GM12878 (cell line): Measurements from ENCODE around the gene GINS1. TPM values are rescaled to one million over a fixed set of nuclear protein-coding genes. Genes with fewer than 3 reads are reported as not detected.

Source experiments
- ATAC-seq: fragments of 200-7000 bp; cut with Tn5 transposase; 3 replicates; pipeline ENCODE4 v1.9.1; 2020; ENCODE audit warnings: mild to moderate bottlenecking, moderate library complexity
- BruUV-seq: library from RNA; stranded (reverse); fragments of 400-500 nt; replicated peaks from 2 replicates; lab custom pipeline; 2021; lab: Mats Ljungman, UMichigan
- CTCF ChIA-PET: fragments of 300-600 bp; sonication (Branson Sonifier 250); formaldehyde crosslinking; extraction: SDS; loops from one replicate; lab custom pipeline; 2021; ENCODE audit warnings: inconsistent platforms; lab: Yijun Ruan, JAX
- POLR2A ChIA-PET: fragments of 350-600 bp; formaldehyde crosslinking; extraction: SDS; loops from one replicate; lab custom pipeline; 2021; ENCODE audit warnings: inconsistent platforms; lab: Charles Lee
- RAD21 ChIA-PET: fragments of 300-600 bp; sonication (Branson Sonifier 250); formaldehyde crosslinking; loops from one replicate; lab custom pipeline; 2023; ENCODE audit warnings: antibody characterized with exemption; ENCODE audit not compliant: unreplicated experiment; lab: Charles Lee
- SMC1A ChIA-PET: fragments of 300-600 bp; sonication (Branson Sonifier 250); formaldehyde crosslinking; loops from one replicate; lab custom pipeline; 2023; ENCODE audit not compliant: unreplicated experiment, uncharacterized antibody; lab: Charles Lee
- DNase-seq: peaks from one replicate; pipeline ENCODE4 v3.0.0-alpha.2; 2011; ENCODE audit warnings: low read depth, low spot score
- FAIRE-seq: peaks from 3 replicates; lab custom pipeline; 2011; peaks lifted over from hg19 to GRCh38; lab: Jason Lieb, UNC
- H2AFZ ChIP-seq: 2 replicates; pipeline ENCODE4 v1.6.0; 2011; ENCODE audit warnings: low read depth, low read length, control low read depth; ENCODE audit not compliant: control insufficient read depth
- H3K27ac ChIP-seq: 2 replicates; pipeline ENCODE4 v1.5.1; 2011; ENCODE audit warnings: control low read depth; ENCODE audit not compliant: control insufficient read depth, insufficient read depth
- H3K27me3 ChIP-seq, 2 experiments: replicated peaks in 1 of 2; 2 replicates each; pipeline versions ENCODE4 v1.6.0 to v1.6.1; 2011; ENCODE audit warnings: low read length in 1 of 2; ENCODE audit not compliant: control insufficient read depth in 2 of 2, insufficient read depth in 2 of 2
- H3K36me3 ChIP-seq, 2 experiments: 2 replicates each; pipeline ENCODE4 v1.5.1; 2011; ENCODE audit warnings: low read length in 1 of 2; ENCODE audit not compliant: control insufficient read depth in 2 of 2, insufficient read depth in 2 of 2
- H3K4me1 ChIP-seq: 2 replicates; pipeline ENCODE4 v1.6.1; 2011; ENCODE audit warnings: mild to moderate bottlenecking, low read length, moderate library complexity, mixed read lengths; ENCODE audit not compliant: control insufficient read depth, insufficient read depth
- H3K4me2 ChIP-seq: 2 replicates; pipeline ENCODE4 v1.6.0; 2011; ENCODE audit warnings: control low read depth; ENCODE audit not compliant: control insufficient read depth, insufficient read depth
- H3K4me3 ChIP-seq: fragments of 200-600 bp; sonication (generic); 2 replicates; pipeline ENCODE4 v1.5.1; 2016
- H3K79me2 ChIP-seq: 2 replicates; pipeline ENCODE4 v1.6.0; 2011; ENCODE audit warnings: low read length; ENCODE audit not compliant: control insufficient read depth, insufficient read depth
- H3K9ac ChIP-seq: 2 replicates; pipeline ENCODE4 v1.8.0; 2011; ENCODE audit warnings: low read length, control low read depth, mixed read lengths; ENCODE audit not compliant: control insufficient read depth, insufficient read depth
- H3K9me3 ChIP-seq: replicated peaks from 3 replicates; pipeline ENCODE4 v1.5.1; 2011; ENCODE audit warnings: mild to moderate bottlenecking, low read length; ENCODE audit not compliant: control insufficient read depth, insufficient read depth
- H4K20me1 ChIP-seq: 2 replicates; pipeline ENCODE4 v1.6.0; 2011; ENCODE audit not compliant: control insufficient read depth, insufficient read depth
- SPI1 ChIP-seq: IDR thresholded peaks from 2 replicates; pipeline ENCODE4 v1.6.1; 2011; ENCODE audit warnings: low read depth, mild to moderate bottlenecking, low read length, moderate library complexity, borderline replicate concordance; ENCODE audit not compliant: insufficient read depth
- ZBTB11 ChIP-seq: fragments of 450-650 bp; formaldehyde crosslinking; IDR thresholded peaks from 2 replicates; pipeline ENCODE4 v1.5.0; 2022; ENCODE audit warnings: mild to moderate bottlenecking, missing genetic modification characterization
- WGBS: methylation state at CpG from one replicate; pipeline ENCODE4 v1.1.6; 2016; ENCODE audit warnings: low lambda C conversion rate; ENCODE audit not compliant: insufficient replicate concordance, insufficient coverage; ENCODE audit errors: missing lambda C conversion rate; 5-methylcytosine and 5-hydroxymethylcytosine counted together
- in situ Hi-C: fragments of 300-500 bp; cut with MboI; formaldehyde crosslinking; loops from 9 replicates; pipeline ENCODE4 v1.14.3; 2018; ENCODE audit warnings: mixed read lengths
- intact Hi-C: fragments of 100-400 bp; cut with micrococcal nuclease; formaldehyde crosslinking; loops from one replicate; pipeline ENCODE4 v1.14.2; 2022; ENCODE audit not compliant: unreplicated experiment
- polyA plus RNA-seq, 11 experiments: library from polyadenylated mRNA; depleted of rRNA in 4 of 11; unstranded in 6 of 11; stranded (reverse) in 5 of 11; fragments of >200 nt; fragmentation: Nextera tagmentation in 4 of 11; fragmentation: Illumina TruSeq in 1 of 11; extraction: Ambion mirVana in 4 of 11; extraction: Trizol in 1 of 11; gene quantifications; 1 replicate in 1 of 11; 2 replicates in 10 of 11; pipeline versions ENCODE4 v1.2.1 to v1.2.3, GENCODE V29; 2011 to 2016; ENCODE audit warnings: inconsistent platforms in 2 of 11, missing spikeins in 2 of 11, low read depth in 1 of 11
- total RNA-seq, 4 experiments: library from RNA; depleted of rRNA in 3 of 4; stranded (reverse); fragments of >200 nt in 3 of 4; fragmentation: Illumina TruSeq in 1 of 4; extraction: Trizol in 1 of 4; gene quantifications; 2 replicates each; pipeline versions ENCODE4 v1.2.1 to v1.2.3, GENCODE V29; 2013 to 2021
- TF ChIP-seq, protein P1 (sequence below): fragments of 150-350 bp; IDR thresholded peaks from 2 replicates; pipeline ENCODE4 v1.6.1; 2014; ENCODE audit warnings: mild to moderate bottlenecking, low read depth, low read length
- TF ChIP-seq, protein P2 (sequence below): fragments of 450-650 bp; IDR thresholded peaks from 2 replicates; pipeline ENCODE4 v1.6.1; 2016; ENCODE audit warnings: mild to moderate bottlenecking
- TF ChIP-seq, protein P3 (sequence below): IDR thresholded peaks from 2 replicates; pipeline ENCODE4 v1.6.1; 2011; ENCODE audit warnings: borderline replicate concordance, low read depth, mild to moderate bottlenecking, moderate library complexity, low read length; ENCODE audit not compliant: insufficient read depth, poor library complexity, severe bottlenecking

The GINS1 gene
- total and polyA plus RNA-seq, 10 of the 15 experiments (the other 5 are each of a cell fraction or from before 2014, with no cell fraction given), result 13.0 to 44.6 (median 30.3) TPM

GRCh38 chr20:25369971-25370370, 37.5 kb upstream of the GINS1 start (continued):
- TF ChIP-seq, protein P1, sequence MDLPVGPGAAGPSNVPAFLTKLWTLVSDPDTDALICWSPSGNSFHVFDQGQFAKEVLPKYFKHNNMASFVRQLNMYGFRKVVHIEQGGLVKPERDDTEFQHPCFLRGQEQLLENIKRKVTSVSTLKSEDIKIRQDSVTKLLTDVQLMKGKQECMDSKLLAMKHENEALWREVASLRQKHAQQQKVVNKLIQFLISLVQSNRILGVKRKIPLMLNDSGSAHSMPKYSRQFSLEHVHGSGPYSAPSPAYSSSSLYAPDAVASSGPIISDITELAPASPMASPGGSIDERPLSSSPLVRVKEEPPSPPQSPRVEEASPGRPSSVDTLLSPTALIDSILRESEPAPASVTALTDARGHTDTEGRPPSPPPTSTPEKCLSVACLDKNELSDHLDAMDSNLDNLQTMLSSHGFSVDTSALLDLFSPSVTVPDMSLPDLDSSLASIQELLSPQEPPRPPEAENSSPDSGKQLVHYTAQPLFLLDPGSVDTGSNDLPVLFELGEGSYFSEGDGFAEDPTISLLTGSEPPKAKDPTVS, result no peak
- no peak for TF ChIP-seq ZBTB11 (CRISPR knock-in tag)
- TF ChIP-seq, protein P2, sequence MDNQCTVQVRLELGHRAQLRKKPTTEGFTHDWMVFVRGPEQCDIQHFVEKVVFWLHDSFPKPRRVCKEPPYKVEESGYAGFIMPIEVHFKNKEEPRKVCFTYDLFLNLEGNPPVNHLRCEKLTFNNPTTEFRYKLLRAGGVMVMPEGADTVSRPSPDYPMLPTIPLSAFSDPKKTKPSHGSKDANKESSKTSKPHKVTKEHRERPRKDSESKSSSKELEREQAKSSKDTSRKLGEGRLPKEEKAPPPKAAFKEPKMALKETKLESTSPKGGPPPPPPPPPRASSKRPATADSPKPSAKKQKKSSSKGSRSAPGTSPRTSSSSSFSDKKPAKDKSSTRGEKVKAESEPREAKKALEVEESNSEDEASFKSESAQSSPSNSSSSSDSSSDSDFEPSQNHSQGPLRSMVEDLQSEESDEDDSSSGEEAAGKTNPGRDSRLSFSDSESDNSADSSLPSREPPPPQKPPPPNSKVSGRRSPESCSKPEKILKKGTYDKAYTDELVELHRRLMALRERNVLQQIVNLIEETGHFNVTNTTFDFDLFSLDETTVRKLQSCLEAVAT, result no peak

- no peaks in the 10 kb centered on the region; the same call in 2 of the 3 replicates for H3K9me3 ChIP-seq
- FAIRE-seq, result no peak
- POLR2A ChIA-PET, result no interaction called here
Measured at GRCh38 chr20:25372584-25373336, 34.7 kb upstream of the GINS1 start.

More at GRCh38 chr20:25372584-25373336, 34.7 kb upstream of the GINS1 start:
- Histone ChIP-seq H3K9ac (no peak overlapping the region), H3K4me2 (no peak overlapping the region), H3K4me1 (peaks cover 4% of the 10 kb centered on the region; the same call in 1 of the 2 replicates), H2AFZ (no peak overlapping the region), H3K36me3 (no peaks in the 10 kb centered on the region; a peak in 1 of 4 replicates), H3K79me2 (peaks cover 21% of the 10 kb centered on the region), H3K27ac (no peak overlapping the region), H4K20me1 (no peaks in the 10 kb centered on the region; the same call in 1 of the 2 replicates), H3K4me3 (no peak overlapping the region), H3K27me3 (no peaks in the 10 kb centered on the region)
- ATAC-seq (no peak), DNase-seq (no peak)
- intact Hi-C loops, result no loop called here
- in situ Hi-C loops, result no loop called here
- 93% methylated on average over 10 of the region's 10 CpGs for WGBS
- RAD21 ChIA-PET, result no interaction called here
- no TSS peak for BruUV-seq
- SMC1A ChIA-PET, result no interaction called here
- TF ChIP-seq, protein P3, sequence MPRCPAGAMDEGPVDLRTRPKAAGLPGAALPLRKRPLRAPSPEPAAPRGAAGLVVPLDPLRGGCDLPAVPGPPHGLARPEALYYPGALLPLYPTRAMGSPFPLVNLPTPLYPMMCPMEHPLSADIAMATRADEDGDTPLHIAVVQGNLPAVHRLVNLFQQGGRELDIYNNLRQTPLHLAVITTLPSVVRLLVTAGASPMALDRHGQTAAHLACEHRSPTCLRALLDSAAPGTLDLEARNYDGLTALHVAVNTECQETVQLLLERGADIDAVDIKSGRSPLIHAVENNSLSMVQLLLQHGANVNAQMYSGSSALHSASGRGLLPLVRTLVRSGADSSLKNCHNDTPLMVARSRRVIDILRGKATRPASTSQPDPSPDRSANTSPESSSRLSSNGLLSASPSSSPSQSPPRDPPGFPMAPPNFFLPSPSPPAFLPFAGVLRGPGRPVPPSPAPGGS, result peak; percentile 14
- TF ChIP-seq SPI1, result no peak
- TF ChIP-seq, all 136 proteins: peak for 1
- CTCF ChIA-PET, result interaction anchor here (1.4 kb wide), 1 partner anchor 26 kb away, joined by 5 read pairs; no protein-coding TSS in a partner anchor
